Inflammatory macrophage treated with lipopolysaccharide for 1 hour (primary cell): ENCODE data around the gene MFAP2.
A peak's percentile ranks its signal among the peaks of the same experiment; 100 is the strongest.
"Not testable (repeated sequence)": the region's sequence is repeated elsewhere in the genome, so short reads cannot be mapped to it uniquely, and the experiment has no call there.

Experiments used
- DNase-seq, 2 donors: peaks; one replicate each; pipeline ENCODE4 v3.0.0-alpha.2; 2020 to 2022

MFAP2 gene

DNA sequence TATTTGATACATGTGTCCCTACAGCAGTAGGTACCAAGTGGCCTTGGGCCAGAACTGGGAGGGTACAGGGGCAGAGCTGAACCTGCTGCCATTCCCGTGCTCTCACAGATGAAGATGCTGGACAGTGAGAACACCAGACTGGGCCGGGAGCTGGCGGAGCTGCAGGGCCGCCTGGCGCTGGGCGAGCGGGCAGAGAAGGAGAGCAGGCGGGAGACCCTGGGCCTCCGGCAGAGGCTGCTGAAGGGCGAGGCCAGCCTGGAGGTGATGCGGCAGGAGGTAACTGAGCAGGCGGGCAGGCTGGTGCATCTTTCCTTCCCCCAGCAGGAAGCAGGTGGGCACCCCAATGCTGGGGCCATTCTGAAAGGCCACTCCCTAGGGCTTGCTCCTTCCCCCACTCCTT, 21.9 kb downstream of the MFAP2 start:
- no peak for DNase-seq

DNA sequence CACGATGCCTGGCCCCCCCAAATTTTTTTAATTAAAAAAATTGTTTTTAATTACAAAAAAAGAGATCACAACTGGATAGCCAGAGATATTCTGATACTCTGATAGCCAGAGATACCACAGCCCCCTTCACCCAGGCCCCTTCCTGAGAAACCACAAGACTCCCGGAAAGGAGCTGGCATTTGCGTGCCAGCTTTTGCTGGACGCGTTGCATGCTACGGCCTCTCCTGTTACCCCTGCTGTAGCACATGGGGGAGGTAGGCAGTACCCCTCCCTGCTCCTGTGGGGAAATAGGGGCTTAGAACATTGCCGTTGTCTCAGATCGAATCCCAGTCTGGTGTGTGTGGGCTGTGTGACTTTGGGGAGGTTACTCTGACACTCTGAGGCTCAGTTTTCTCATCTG, 22.7 kb downstream of the MFAP2 start:
- no peak for DNase-seq

- DNase-seq, result no peak
Observed at GRCh38 chr1:16956775-16957174, 23.6 kb downstream of the MFAP2 start.

GRCh38 chr1:16955186-16955585, 25.2 kb downstream of the MFAP2 start:
- no peak for DNase-seq

DNA sequence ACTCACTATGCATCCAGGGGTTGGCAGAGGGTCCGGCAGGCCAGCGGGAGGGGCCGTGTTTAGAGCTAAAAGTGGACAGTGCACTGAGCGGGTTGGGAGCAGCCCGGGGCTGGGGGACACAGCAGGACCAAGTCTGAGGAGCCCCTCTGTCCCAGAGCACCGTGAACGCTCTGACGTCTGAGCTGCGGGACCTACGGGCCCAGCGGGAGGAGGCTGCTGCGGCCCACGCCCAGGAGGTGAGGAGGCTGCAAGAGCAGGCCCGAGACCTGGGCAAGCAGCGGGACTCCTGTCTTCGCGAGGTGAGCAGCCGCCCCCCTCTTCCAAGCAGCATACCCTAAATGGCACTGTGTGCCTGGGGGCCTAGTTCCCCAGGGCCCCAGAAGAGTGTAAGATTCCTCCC, 25.8 kb downstream of the MFAP2 start:
- no peak for DNase-seq

- DNase-seq, result not testable (repeated sequence)
Observed at GRCh38 chr1:16952376-16952775, 28.0 kb downstream of the MFAP2 start.

- DNase-seq, result not testable (repeated sequence)
Observed at GRCh38 chr1:16949026-16949425, 31.4 kb downstream of the MFAP2 start.

- DNase-seq, result not testable (repeated sequence)
Observed at GRCh38 chr1:16948282-16948891, 32.0 kb downstream of the MFAP2 start.

DNA sequence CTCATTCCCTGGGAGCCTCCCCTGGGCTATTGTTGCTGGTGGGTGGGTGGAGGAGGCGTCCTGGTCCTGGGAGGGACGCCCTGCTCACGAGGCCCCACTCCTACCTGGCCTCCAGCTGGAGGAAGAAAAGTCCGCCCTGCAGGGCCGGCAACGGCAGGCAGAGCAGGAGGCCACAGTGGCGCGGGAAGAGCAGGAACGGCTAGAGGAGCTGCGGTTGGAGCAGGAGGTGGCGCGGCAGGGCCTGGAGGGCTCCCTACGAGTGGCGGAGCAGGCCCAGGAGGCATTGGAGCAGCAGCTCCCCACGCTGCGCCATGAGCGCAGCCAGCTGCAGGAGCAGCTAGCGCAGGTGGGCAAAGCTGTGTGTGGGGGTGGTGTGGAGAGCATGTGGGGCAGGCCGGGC, 33.8 kb downstream of the MFAP2 start:
- DNase-seq, result no peak

DNA sequence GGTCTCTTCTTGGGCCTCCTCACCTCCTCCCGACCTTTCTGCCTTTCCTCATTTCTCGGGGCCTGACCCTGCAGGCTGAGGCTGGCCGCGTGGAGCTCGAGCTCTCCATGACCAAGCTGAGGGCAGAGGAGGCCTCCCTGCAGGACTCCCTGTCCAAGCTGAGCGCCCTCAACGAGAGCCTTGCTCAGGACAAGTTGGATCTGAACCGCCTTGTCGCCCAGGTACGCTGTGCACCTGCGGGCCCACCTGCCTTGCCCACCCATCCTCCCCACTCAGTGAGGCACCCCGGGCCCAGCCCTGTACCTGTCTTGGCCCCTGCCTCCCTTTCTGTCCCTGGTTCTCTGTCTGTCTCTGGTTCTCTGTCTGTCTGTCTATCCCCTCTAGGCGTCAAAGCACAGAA, 34.2 kb downstream of the MFAP2 start:
- not testable (repeated sequence) for DNase-seq

DNA sequence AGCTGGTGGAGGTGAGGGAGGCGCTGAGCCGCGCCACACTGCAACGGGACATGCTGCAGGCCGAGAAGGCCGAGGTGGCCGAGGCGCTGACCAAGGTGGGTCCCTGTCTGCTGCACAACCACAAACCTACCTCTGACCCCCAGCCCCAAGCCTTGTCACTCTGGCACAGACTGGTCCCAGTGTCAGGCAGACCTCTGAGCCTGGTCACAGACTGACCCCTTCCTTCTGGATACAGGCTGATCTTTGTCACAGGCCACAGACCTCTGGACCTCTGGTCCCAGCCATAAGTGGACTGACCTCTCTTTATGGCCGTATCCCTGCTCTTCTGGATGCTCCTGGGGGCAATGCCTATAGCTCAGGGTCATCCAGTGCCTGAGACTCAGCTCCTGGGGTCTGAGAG, 34.9 kb downstream of the MFAP2 start:
- not testable (repeated sequence) for DNase-seq

- no peak for DNase-seq
Observed at GRCh38 chr1:16944038-16944437, 36.4 kb downstream of the MFAP2 start.

DNA sequence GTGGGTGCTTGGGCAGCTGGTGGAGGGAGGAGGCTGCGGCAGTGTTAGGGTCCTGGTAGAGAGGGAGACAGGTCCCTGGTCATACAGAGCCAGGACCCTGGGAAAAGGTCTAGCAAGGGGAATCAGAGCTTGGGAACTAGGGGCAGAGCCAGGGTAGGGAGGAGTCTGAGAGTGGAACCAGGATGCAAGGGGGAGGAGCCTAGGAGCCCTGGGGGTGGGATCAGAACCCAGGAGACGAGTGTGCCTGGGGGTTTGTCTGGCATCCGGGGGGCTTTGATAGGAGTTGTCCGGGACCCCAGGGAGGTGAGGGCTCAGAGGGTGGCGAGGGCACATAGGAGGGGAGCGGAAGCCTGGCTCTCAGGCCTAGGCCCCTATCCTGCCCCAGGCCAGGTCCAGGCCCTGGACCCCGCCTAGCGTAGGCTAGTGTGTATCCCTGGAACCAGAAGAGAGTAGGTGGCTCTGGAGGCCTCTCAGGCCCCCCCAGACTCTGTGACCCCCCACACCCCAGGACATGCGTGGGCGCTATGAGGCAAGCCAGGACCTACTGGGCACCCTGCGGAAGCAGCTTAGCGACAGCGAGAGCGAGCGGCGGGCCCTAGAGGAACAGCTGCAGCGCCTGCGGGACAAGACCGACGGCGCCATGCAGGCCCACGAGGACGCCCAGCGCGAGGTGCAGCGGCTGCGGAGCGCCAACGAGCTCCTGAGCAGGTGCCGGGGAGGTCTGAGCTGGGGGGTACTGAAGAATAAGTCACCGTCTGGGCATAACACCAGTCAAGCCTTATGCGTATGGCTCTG, 40.8 kb downstream of the MFAP2 start:
- not testable (repeated sequence) for DNase-seq

- DNase-seq, result no peak
Observed at GRCh38 chr1:16938351-16939321, 41.8 kb downstream of the MFAP2 start.

DNA sequence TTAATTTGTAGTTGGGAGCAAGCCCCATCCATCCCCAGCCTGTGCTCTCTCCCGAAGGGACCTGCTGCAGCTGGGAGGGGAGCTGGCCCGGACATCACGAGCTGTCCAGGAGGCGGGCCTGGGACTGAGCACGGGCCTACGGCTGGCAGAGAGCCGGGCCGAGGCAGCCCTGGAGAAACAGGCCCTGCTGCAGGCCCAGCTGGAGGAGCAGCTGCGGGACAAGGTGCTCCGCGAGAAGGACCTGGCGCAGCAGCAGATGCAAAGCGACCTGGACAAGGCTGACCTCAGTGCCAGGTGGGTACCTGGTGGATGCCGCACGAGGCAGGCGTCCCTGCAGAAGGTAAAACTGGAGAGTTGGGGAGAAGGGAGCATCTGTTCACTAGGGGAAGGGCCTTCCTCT, 43.8 kb downstream of the MFAP2 start:
- DNase-seq, result not testable (repeated sequence)

DNA sequence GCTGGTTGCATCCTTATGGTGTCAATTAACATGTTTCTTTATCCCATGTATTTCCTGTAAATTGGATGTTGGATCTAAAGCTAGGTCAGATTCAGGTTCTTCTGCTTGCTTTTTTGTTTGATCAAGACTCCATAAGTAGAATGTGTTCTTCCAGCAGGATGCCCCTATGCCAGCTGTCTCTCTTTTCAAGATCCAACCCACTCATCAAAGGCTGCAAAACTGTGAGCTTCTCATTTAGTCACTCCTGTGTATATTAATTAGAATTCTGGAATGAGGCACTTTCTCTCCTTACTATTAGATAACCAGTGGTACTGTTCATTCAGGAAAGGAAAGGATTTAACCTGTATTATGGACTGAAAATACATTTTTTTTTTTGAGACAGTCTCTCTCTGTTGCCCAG, 46.5 kb downstream of the MFAP2 start:
- DNase-seq, result not testable (repeated sequence)

GRCh38 chr1:16931206-16931934, 49.0 kb downstream of the MFAP2 start:
- DNase-seq, result peak; percentile 32 to 41

DNA sequence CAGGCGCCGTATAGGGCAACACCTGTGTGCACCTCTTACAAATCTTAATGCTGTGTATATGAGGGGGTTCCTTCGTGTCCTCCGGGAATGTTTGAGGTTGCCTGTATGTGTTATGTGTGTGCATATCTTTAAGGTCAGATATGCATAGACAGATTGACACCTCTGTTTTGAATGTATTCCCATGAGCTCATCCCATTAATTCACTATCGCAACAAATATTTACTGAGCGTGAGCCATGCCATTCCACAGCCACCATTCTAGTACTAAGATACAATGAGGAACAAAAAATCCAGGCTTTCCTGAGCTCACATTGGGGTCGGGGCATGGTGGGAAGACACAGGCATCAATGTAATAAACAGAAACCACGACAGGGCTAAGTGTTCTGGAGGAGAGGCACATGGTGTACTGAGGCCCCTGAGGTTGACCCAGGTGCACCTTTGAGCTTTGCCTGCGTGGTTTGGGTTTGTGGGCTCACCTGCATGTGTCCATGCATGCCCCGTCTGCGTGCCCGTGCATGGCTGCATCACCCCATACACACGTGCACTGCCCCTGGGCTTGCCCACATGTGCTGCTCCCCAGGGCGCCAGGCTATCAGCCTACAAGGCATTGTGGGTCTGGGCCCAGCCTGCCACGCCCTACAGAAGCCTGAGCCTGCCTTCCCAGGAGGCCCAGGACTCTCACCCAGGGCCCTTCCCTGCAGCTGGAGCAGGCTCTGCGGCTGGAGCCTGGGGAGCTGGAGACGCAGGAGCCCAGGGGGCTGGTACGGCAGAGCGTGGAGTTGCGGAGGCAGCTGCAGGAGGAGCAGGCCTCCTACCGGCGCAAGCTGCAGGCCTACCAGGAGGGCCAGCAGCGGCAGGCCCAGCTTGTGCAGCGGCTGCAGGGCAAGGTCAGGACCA, 51.0 kb downstream of the MFAP2 start:
- not testable (repeated sequence) for DNase-seq

- DNase-seq, result no peak
Observed at GRCh38 chr1:16927711-16928485, 52.5 kb downstream of the MFAP2 start.

GRCh38 chr1:16927256-16927655, 53.2 kb downstream of the MFAP2 start:
- DNase-seq, result no peak
